DND-41 (cell line): ENCODE data around the gene RNLS.
"Not testable (repeated sequence)": the region's sequence is repeated elsewhere in the genome, so short reads cannot be mapped to it uniquely, and the experiment has no call there.

Source experiments
- ATAC-seq: fragments of 200-7000 bp; cut with Tn5 transposase; 3 replicates; pipeline ENCODE4 v1.9.1; 2021; ENCODE audit warnings: low read depth; ENCODE audit not compliant: insufficient read depth
- DNase-seq: peaks from one replicate; pipeline ENCODE4 v3.0.0-alpha.2; 2020
- H2AFZ ChIP-seq: 2 replicates; pipeline ENCODE4 v1.6.0; 2012; ENCODE audit warnings: low read depth, low read length
- H3K27ac ChIP-seq: 2 replicates; pipeline ENCODE4 v1.5.1; 2012; ENCODE audit warnings: low read length, inconsistent platforms
- H3K27me3 ChIP-seq: fragments of 200-600 bp; sonication (generic); 2 replicates; pipeline ENCODE4 v1.6.0; 2012; ENCODE audit warnings: low read length, mild to moderate bottlenecking, inconsistent platforms; ENCODE audit not compliant: insufficient read depth, poor library complexity
- H3K36me3 ChIP-seq: 2 replicates; pipeline ENCODE4 v1.5.1; 2012; ENCODE audit warnings: low read length, inconsistent platforms; ENCODE audit not compliant: insufficient read depth
- H3K4me1 ChIP-seq: 2 replicates; pipeline ENCODE4 v1.5.1; 2012; ENCODE audit warnings: mild to moderate bottlenecking, low read length; ENCODE audit not compliant: insufficient read depth
- H3K4me2 ChIP-seq: 2 replicates; pipeline ENCODE4 v1.6.0; 2012; ENCODE audit warnings: mild to moderate bottlenecking, moderate library complexity, low read length, inconsistent platforms; ENCODE audit not compliant: insufficient read depth
- H3K4me3 ChIP-seq, 2 experiments: fragments of 200-600 bp in 1 of 2; shearing (Covaris generic) in 1 of 2; 2 replicates each; pipeline ENCODE4 v1.5.1; 2012 to 2016; ENCODE audit warnings: inconsistent platforms in 2 of 2, low read length in 2 of 2, mild to moderate bottlenecking in 2 of 2, low read depth in 1 of 2, moderate library complexity in 1 of 2
- H3K79me2 ChIP-seq: 2 replicates; pipeline ENCODE4 v1.6.0; 2012; ENCODE audit warnings: low read length, inconsistent platforms; ENCODE audit not compliant: insufficient read depth
- H3K9ac ChIP-seq: 2 replicates; pipeline ENCODE4 v1.6.0; 2012; ENCODE audit warnings: low read depth, mild to moderate bottlenecking, inconsistent platforms, low read length, moderate library complexity
- H3K9me3 ChIP-seq: 2 replicates; pipeline ENCODE4 v1.5.1; 2012; ENCODE audit warnings: low read length, moderate library complexity, mild to moderate bottlenecking, inconsistent platforms; ENCODE audit not compliant: insufficient read depth, severe bottlenecking
- H4K20me1 ChIP-seq: 2 replicates; pipeline ENCODE4 v1.6.0; 2012; ENCODE audit warnings: low read length; ENCODE audit not compliant: insufficient read depth
- EZH2 ChIP-seq: IDR thresholded peaks from 3 replicates; pipeline ENCODE4 v1.6.1; 2012; ENCODE audit warnings: borderline replicate concordance, low read depth, mild to moderate bottlenecking, moderate library complexity, low read length, inconsistent platforms; ENCODE audit not compliant: severe bottlenecking
- TF ChIP-seq, protein P1 (sequence below): IDR thresholded peaks from 2 replicates; pipeline ENCODE4 v1.5.1; 2012; ENCODE audit warnings: borderline replicate concordance, low read length, moderate library complexity, mild to moderate bottlenecking; ENCODE audit not compliant: poor library complexity, severe bottlenecking; ENCODE audit errors: extremely low read depth

Gene RNLS

DNA sequence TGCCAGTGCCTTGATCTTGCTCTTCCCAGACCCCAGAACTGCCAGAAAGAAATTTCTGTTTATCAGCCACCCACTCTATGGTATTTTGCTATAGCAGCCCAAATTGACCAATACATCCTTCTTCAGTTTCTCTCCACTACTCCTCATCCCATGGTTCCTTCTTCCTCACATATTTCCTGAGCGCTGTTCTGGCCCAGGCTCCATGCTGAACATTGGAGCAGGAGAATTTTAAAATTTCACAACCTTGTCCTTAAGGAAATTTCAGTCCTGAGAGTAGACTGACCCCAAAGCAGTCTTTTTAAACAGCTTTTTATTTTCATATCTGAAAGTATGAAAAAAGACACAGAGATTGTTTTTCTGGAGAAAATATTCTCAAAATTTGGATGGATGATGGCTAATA lies 297.1 kb downstream of the RNLS start:
- DNase-seq: no peak
- no peaks in the 10 kb centered on the region for H3K36me3 ChIP-seq
- no peak overlapping the region for H3K27ac ChIP-seq
- H3K4me1 ChIP-seq: peaks cover 30% of the 10 kb centered on the region
- no peak overlapping the region for H3K9ac ChIP-seq
- no peaks in the 10 kb centered on the region for H3K9me3 ChIP-seq
- H3K4me2 ChIP-seq: no peak overlapping the region
- TF ChIP-seq, protein P1, sequence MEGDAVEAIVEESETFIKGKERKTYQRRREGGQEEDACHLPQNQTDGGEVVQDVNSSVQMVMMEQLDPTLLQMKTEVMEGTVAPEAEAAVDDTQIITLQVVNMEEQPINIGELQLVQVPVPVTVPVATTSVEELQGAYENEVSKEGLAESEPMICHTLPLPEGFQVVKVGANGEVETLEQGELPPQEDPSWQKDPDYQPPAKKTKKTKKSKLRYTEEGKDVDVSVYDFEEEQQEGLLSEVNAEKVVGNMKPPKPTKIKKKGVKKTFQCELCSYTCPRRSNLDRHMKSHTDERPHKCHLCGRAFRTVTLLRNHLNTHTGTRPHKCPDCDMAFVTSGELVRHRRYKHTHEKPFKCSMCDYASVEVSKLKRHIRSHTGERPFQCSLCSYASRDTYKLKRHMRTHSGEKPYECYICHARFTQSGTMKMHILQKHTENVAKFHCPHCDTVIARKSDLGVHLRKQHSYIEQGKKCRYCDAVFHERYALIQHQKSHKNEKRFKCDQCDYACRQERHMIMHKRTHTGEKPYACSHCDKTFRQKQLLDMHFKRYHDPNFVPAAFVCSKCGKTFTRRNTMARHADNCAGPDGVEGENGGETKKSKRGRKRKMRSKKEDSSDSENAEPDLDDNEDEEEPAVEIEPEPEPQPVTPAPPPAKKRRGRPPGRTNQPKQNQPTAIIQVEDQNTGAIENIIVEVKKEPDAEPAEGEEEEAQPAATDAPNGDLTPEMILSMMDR: no peak
- no peak for TF ChIP-seq EZH2
- no peaks in the 10 kb centered on the region for H4K20me1 ChIP-seq
- no peaks in the 10 kb centered on the region for H3K79me2 ChIP-seq
- H2AFZ ChIP-seq: no peak overlapping the region
- no peaks in the 10 kb centered on the region for H3K27me3 ChIP-seq
- H3K4me3 ChIP-seq: no peak overlapping the region
- ATAC-seq: no peak

DNA sequence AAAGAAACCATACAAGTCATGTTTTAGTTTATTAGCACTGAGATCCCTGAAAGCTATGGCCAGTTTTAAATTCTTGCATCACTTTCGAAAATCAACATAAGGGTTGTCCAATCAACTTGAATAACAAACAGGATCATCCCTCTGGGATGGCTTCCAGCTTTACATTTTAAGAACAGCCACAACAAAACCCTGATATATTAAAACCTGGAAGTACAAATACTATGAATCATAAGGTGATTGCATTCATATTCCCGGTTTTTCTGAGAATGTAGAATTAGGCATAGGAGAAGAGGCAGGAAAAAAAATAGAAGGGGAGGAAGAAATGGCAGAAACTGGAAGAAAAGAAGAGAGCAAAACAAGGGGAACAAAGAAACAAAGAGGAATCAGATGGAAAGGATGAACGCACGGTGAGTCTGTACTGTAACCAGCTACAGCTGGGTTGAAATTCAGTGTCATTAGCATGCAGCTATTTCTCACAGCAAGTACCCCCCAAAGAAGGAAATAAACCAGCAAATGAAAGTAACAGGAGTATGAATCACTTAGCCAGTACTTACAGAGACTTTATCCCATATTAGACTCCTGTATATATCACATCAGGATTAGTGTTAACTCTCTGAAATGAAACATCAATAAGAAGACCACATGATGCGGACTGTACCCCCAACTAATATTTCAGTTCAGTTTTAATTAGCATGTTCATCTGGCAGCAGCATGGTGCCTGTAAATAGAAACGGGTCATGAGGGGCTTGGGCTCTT lies 301.3 kb downstream of the RNLS start:
- peak overlapping the region; percentile 81 for H3K27ac ChIP-seq
- H3K4me2 ChIP-seq: peak overlapping the region; percentile 43
- H3K36me3 ChIP-seq: no peaks in the 10 kb centered on the region
- DNase-seq: no peak
- peak; percentile 63 for ATAC-seq
- peaks cover 53% of the 10 kb centered on the region for H3K4me1 ChIP-seq
- TF ChIP-seq EZH2: no peak
- H4K20me1 ChIP-seq: no peaks in the 10 kb centered on the region
- no peak overlapping the region; a peak in 1 of 4 replicates for H3K4me3 ChIP-seq
- peak overlapping the region; percentile 40 for H3K9ac ChIP-seq
- no peaks in the 10 kb centered on the region for H3K27me3 ChIP-seq
- H3K9me3 ChIP-seq: no peaks in the 10 kb centered on the region
- peak overlapping the region; percentile 51 for H2AFZ ChIP-seq
- no peaks in the 10 kb centered on the region for H3K79me2 ChIP-seq

DNA sequence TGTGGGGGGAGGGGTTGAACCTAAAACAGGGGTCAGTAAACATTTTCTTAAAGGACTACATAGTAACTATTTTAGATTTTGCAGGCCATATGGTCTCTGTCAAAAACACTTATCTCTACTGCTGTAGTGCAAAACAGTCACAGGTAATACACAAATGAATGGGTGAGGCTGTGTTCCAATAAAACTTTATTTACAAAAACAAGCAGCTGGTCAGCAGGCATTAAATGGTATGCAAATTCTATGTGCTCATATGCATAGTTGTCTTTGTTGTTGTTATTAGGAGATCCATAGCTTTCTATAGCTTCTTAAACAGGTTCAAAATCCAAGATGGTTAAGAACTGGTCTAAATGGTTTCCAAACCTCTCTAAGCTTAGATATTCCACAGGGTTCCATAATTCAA lies 302.6 kb downstream of the RNLS start:
- H3K4me2 ChIP-seq: no peak overlapping the region
- no peak for DNase-seq
- H3K9me3 ChIP-seq: no peaks in the 10 kb centered on the region
- ATAC-seq: no peak
- H3K27ac ChIP-seq: peak overlapping the region; percentile 81
- peaks cover 53% of the 10 kb centered on the region for H3K4me1 ChIP-seq
- no peak overlapping the region for H3K9ac ChIP-seq
- no peak overlapping the region for H3K4me3 ChIP-seq
- H3K36me3 ChIP-seq: no peaks in the 10 kb centered on the region
- H2AFZ ChIP-seq: no peak overlapping the region
- H4K20me1 ChIP-seq: no peaks in the 10 kb centered on the region
- H3K79me2 ChIP-seq: no peaks in the 10 kb centered on the region
- TF ChIP-seq EZH2: no peak
- H3K27me3 ChIP-seq: no peaks in the 10 kb centered on the region

DNA sequence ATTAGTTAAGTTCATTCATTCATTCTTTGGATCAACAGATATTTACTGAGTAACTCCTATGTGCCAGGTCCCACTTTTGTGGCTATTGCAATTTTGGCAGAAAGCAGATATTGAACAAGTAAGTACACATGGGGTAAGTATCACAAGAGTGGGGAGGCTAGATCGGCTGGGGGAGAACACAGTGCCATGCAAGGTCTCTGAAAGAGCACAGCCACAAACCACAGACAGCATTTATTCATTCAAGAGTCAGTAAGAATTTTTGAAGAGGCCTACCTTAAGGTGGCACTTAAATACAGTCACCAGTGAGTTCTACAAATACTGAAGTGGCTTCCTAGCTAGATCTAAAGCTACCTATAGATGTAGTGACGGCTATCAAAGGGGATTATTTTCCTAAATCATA lies 304.2 kb downstream of the RNLS start:
- no peak for TF ChIP-seq EZH2
- TF ChIP-seq, protein P1: no peak
- peak overlapping the region; percentile 36 for H2AFZ ChIP-seq

DNA sequence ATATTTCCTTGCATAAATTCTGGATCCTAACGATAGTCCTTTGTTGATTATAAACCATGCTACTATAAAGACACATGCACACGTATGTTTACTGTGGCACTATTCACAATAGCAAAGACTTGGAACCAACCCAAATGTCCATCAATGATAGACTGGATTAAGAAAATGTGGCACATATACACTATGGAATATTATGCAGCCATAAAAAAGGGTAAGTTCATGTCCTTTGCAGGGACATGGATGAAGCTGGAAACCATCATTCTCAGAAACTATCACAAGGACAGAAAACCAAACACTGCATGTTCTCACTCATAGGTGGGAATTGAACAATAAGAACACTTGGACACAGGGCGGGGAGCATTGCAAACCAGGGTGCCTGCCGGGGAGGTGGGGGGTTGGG lies 306.2 kb downstream of the RNLS start:
- not testable (repeated sequence) for H3K27me3 ChIP-seq, H4K20me1 ChIP-seq, H2AFZ ChIP-seq, H3K9ac ChIP-seq, ATAC-seq, DNase-seq, H3K36me3 ChIP-seq, H3K27ac ChIP-seq, H3K79me2 ChIP-seq, H3K4me2 ChIP-seq, H3K9me3 ChIP-seq, H3K4me3 ChIP-seq
- H3K4me1 ChIP-seq: peaks cover 68% of the 10 kb centered on the region

More for the DNA sequence above, 304.2 kb downstream of the RNLS start:
- Histone ChIP-seq H3K4me2 (no peak overlapping the region), H3K79me2 (no peaks in the 10 kb centered on the region), H4K20me1 (no peaks in the 10 kb centered on the region), H3K27ac (peak overlapping the region; percentile 81), H3K4me3 (no peak overlapping the region), H3K9ac (no peak overlapping the region), H3K36me3 (no peaks in the 10 kb centered on the region), H3K4me1 (peaks cover 62% of the 10 kb centered on the region), H3K9me3 (no peaks in the 10 kb centered on the region), H3K27me3 (no peaks in the 10 kb centered on the region)
- ATAC-seq (peak; percentile 87), DNase-seq (peak; percentile 70)
